A549 (cell line): Measurements from ENCODE around the gene AKIRIN2. TPM values are rescaled to one million over a fixed set of nuclear protein-coding genes. Genes with fewer than 3 reads are reported as not detected.

Experiments
- ATAC-seq, 2 experiments: fragments of 200-7000 bp in 1 of 2; fragments of >200 bp in 1 of 2; cut with Nextera tagmentation in 1 of 2; cut with Tn5 transposase in 1 of 2; 3 replicates each; pipeline versions ENCODE4 v1.8.0 to v1.9.1; 2018 to 2020; ENCODE audit warnings: mild to moderate bottlenecking in 1 of 2, moderate library complexity in 1 of 2
- CTCF ChIA-PET: fragments of 300-600 bp; sonication (Branson Sonifier 250); formaldehyde crosslinking; extraction: SDS; loops from one replicate; lab custom pipeline; 2021; ENCODE audit warnings: antibody characterized with exemption, inconsistent platforms; lab: Yijun Ruan, JAX
- POLR2A ChIA-PET: fragments of 350-600 bp; formaldehyde crosslinking; extraction: SDS; loops from one replicate; lab custom pipeline; 2021; ENCODE audit warnings: antibody characterized with exemption, inconsistent platforms; lab: Yijun Ruan, JAX
- DNase-seq, 2 experiments: peaks; one replicate each; pipeline versions ENCODE4 v3.0.0 to v3.0.0-alpha.2; 2011 to 2016; ENCODE audit warnings: low read depth in 1 of 2, low spot score in 1 of 2
- FAIRE-seq: peaks from 2 replicates; lab custom pipeline; 2011; peaks lifted over from hg19 to GRCh38; lab: Jason Lieb, UNC
- H3K27ac ChIP-seq, 2 experiments: fragments of >200 bp; sonication (Bioruptor Twin); formaldehyde crosslinking; 3 replicates each; pipeline ENCODE4 v1.5.1; 2016 to 2017
- H3K4me1 ChIP-seq: fragments of >200 bp; sonication (Bioruptor Twin); formaldehyde crosslinking; 3 replicates; pipeline ENCODE4 v1.6.1; 2016
- H3K4me2 ChIP-seq: fragments of >200 bp; sonication (Bioruptor Twin); formaldehyde crosslinking; 3 replicates; pipeline ENCODE4 v1.6.1; 2016
- H3K4me3 ChIP-seq: fragments of >200 bp; sonication (Bioruptor Twin); formaldehyde crosslinking; 3 replicates; pipeline ENCODE4 v1.5.1; 2016
- H3K9me3 ChIP-seq: fragments of >200 bp; sonication (Bioruptor Twin); formaldehyde crosslinking; 3 replicates; pipeline ENCODE4 v1.6.1; 2016
- CBX2 ChIP-seq: fragments of 200-600 bp; sonication (generic); IDR thresholded peaks from 2 replicates; pipeline ENCODE4 v1.6.1; 2016; ENCODE audit warnings: low read depth, mild to moderate bottlenecking, borderline replicate concordance
- CHD4 ChIP-seq: fragments of 200-600 bp; sonication (generic); IDR thresholded peaks from 2 replicates; pipeline ENCODE4 v1.6.1; 2016; ENCODE audit warnings: antibody characterized with exemption, mild to moderate bottlenecking, borderline replicate concordance
- CTCF ChIP-seq: fragments of >200 bp; sonication (Bioruptor Twin); formaldehyde crosslinking; IDR thresholded peaks from 3 replicates; pipeline ENCODE4 v1.5.1; 2016
- EHMT2 ChIP-seq: fragments of 200-600 bp; sonication (generic); IDR thresholded peaks from 2 replicates; pipeline ENCODE4 v1.6.1; 2016; ENCODE audit warnings: antibody characterized with exemption, low read depth, mild to moderate bottlenecking, moderate library complexity
- FOSB ChIP-seq: fragments of 250-450 bp; sonication (Bioruptor Pico); IDR thresholded peaks from 2 replicates; pipeline ENCODE4 v1.5.0; 2020; ENCODE audit warnings: mild to moderate bottlenecking, moderate library complexity
- HDAC2 ChIP-seq: fragments of 200-600 bp; sonication (generic); IDR thresholded peaks from 2 replicates; pipeline ENCODE4 v1.6.1; 2016
- HEYL ChIP-seq: fragments of 250-450 bp; sonication (Bioruptor Pico); IDR thresholded peaks from 2 replicates; pipeline ENCODE4 v1.8.0; 2021; ENCODE audit warnings: mild to moderate bottlenecking, moderate library complexity
- JUN ChIP-seq, 2 experiments: fragments of >200 bp; sonication (Bioruptor Twin); formaldehyde crosslinking; IDR thresholded peaks; 2 replicates in 1 of 2; 3 replicates in 1 of 2; pipeline ENCODE4 v1.6.1; 2016 to 2017
- KDM1A ChIP-seq: fragments of 200-600 bp; sonication (generic); IDR thresholded peaks from 2 replicates; pipeline ENCODE4 v1.6.1; 2016; ENCODE audit warnings: low read depth, mild to moderate bottlenecking
- KDM5A ChIP-seq: fragments of 200-600 bp; sonication (generic); IDR thresholded peaks from 2 replicates; pipeline ENCODE4 v1.6.1; 2016; ENCODE audit warnings: antibody characterized with exemption, mild to moderate bottlenecking
- NPAS2 ChIP-seq: fragments of 250-450 bp; sonication (Bioruptor Pico); IDR thresholded peaks from 2 replicates; pipeline ENCODE4 v1.8.0; 2022; ENCODE audit warnings: mild to moderate bottlenecking, moderate library complexity, borderline replicate concordance
- RAD21 ChIP-seq, 2 experiments: fragments of >200 bp in 1 of 2; sonication (Bioruptor Twin) in 1 of 2; formaldehyde crosslinking in 1 of 2; IDR thresholded peaks in 1 of 2; conservative IDR thresholded peaks in 1 of 2; 2 replicates in 1 of 2; 3 replicates in 1 of 2; pipeline ENCODE4 v1.6.1; 2012 to 2018; ENCODE audit warnings: inconsistent platforms in 1 of 2
- REST ChIP-seq: fragments of 200-600 bp; sonication (generic); IDR thresholded peaks from 2 replicates; pipeline ENCODE4 v1.6.1; 2016; ENCODE audit warnings: antibody characterized with exemption, mild to moderate bottlenecking, moderate library complexity
- SREBF2 ChIP-seq: fragments of 450-650 bp; IDR thresholded peaks from 2 replicates; pipeline ENCODE4 v1.6.1; 2014; ENCODE audit warnings: mild to moderate bottlenecking, moderate library complexity
- TFCP2L1 ChIP-seq: fragments of 250-450 bp; sonication (Bioruptor Pico); IDR thresholded peaks from 2 replicates; pipeline ENCODE4 v1.5.0; 2021; ENCODE audit warnings: mild to moderate bottlenecking
- USF2 ChIP-seq: fragments of 450-650 bp; IDR thresholded peaks from 2 replicates; pipeline ENCODE4 v1.6.1; 2014; ENCODE audit warnings: antibody characterized with exemption
- ZC3H11A ChIP-seq: fragments of 450-650 bp; IDR thresholded peaks from 2 replicates; pipeline ENCODE4 v1.6.1; 2014; ENCODE audit warnings: antibody characterized with exemption, mild to moderate bottlenecking
- WGBS: methylation state at CpG from one replicate; pipeline ENCODE4 v1.1.6; 2017; ENCODE audit errors: missing lambda C conversion rate; 5-methylcytosine and 5-hydroxymethylcytosine counted together
- polyA plus RNA-seq, 4 experiments: library from polyadenylated mRNA; depleted of rRNA in 3 of 4; stranded (reverse); fragments of >200 nt; fragmentation: RNase III in 1 of 4; extraction: RNeasy Plus Mini Kit Qiagen cat#74134 plus additional on column Dnase treatment in 1 of 4; gene quantifications; 2 replicates in 3 of 4; 3 replicates in 1 of 4; pipeline ENCODE4 v1.2.3, GENCODE V29; 2011 to 2017

The AKIRIN2 gene
- polyA plus RNA-seq, 2 of the 4 experiments (the other 2 are of a cell fraction): 23.7 to 40.1 TPM

- no peaks in the 10 kb centered on the region for H3K9me3 ChIP-seq
- POLR2A ChIA-PET: no interaction called here
- 0 out of 3 replicates have a peak, but pooled peaks cover 5% of the 10 kb centered on the region for H3K4me1 ChIP-seq
- no peak overlapping the region for H3K4me2 ChIP-seq
- H3K27ac ChIP-seq: no peak overlapping the region
- TF ChIP-seq HDAC2 (no peak), JUN (IDR thresholded peaks at IDR 0.05) (no peak), EHMT2 (no peak), KDM5A (no peak), CTCF (no peak), TFCP2L1 (CRISPR knock-in tag) (no peak), USF2 (no peak), HEYL (CRISPR knock-in tag) (no peak), CHD4 (no peak), NPAS2 (CRISPR knock-in tag) (no peak), FOSB (CRISPR knock-in tag) (no peak)
- TF ChIP-seq, all 56 proteins: peak for 0
- H3K4me3 ChIP-seq: no peak overlapping the region
- CTCF ChIA-PET: no interaction called here
- ATAC-seq (no peak), FAIRE-seq (no peak), DNase-seq (no peak)
- WGBS: 88% methylated on average over 2 of the region's 2 CpGs
These were observed 41.4 kb upstream of the AKIRIN2 start for GRCh38 chr6:87743454-87743853.

GRCh38 chr6:87742106-87742505 is 40.1 kb upstream of the AKIRIN2 start:
- FAIRE-seq: no peak
- 56% methylated on average over 2 of the region's 2 CpGs for WGBS
- H3K4me1 ChIP-seq: 0 out of 3 replicates have a peak, but pooled peaks cover 5% of the 10 kb centered on the region
- TF ChIP-seq CHD4 (no peak), CBX2 (no peak), REST (no peak), SREBF2 (no peak), KDM1A (no peak), RAD21 (conservative IDR thresholded peaks at IDR 0.05 in 1 of 2, IDR thresholded peaks at IDR 0.05 in 1 of 2) (no peak), FOSB (CRISPR knock-in tag) (no peak), ZC3H11A (no peak)
- ChIA-PET POLR2A (no interaction called here), CTCF (no interaction called here)
- no peak for DNase-seq
- no peak overlapping the region for H3K4me3 ChIP-seq
- H3K9me3 ChIP-seq: no peaks in the 10 kb centered on the region
- no peak overlapping the region for H3K27ac ChIP-seq
- no peak overlapping the region for H3K4me2 ChIP-seq
- no peak for ATAC-seq
